ENCODE measurements around the gene FBRSL1. TPM values are rescaled to one million over a fixed set of nuclear protein-coding genes. Genes with fewer than 3 reads are reported as not detected.
A peak's percentile ranks its signal among the peaks of the same experiment; 100 is the strongest.

FBRSL1 gene
- total RNA-seq, 1 experiment from 2014 or later, result 45.3 TPM

DNA sequence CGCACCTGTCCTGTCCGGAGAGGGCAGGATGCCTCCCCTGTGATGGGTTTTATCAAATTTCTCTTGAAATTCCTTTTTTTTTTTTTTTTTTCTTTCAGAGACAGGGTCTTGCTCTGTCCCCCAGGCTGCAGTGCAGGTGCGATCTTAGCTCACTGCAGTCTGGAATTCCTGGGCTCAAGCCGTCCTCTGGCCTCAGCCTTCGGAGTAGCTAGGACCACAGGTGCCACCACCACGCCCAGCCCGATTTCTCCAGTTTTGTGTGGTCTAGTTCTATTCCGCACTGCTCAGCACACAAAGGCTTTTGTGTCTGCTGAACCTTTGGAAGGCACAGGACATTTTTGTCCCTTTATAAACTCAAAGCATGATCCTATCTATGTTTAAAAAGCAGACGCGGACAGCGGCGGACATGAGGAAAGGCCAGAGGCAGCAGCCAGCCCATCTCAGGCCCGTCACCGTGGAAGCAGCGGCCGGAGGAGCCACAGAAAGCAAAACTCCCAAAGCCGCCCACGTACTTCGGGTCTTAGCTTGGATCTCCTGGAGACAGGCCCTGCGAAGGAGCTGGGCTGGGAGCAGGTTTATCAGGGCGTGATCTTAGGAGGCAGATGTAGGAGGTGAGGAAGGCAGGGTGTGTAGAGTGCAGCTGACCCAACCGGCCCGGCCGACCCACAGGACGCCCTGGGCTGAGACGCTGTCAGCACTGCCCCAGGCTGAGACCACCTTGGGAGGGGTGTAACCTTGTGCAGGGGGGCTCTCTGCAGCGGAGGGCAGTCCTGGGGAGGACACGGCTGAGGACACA is 30.9 kb upstream of the FBRSL1 start:
- POLR2A ChIA-PET (ENCODE audit: unreplicated experiment), result no interaction called here
- no peaks in the 10 kb centered on the region for H3K79me2 ChIP-seq (ENCODE audit: low read length)
- intact Hi-C loops (cut with micrococcal nuclease), result no loop called here
- H3K9me2 ChIP-seq (replicated peaks; ENCODE audit: low read length), result no peaks in the 10 kb centered on the region
- no peak overlapping the region for H3K4me3 ChIP-seq (ENCODE audit: low read length)
- no peaks in the 10 kb centered on the region for H4K20me1 ChIP-seq (ENCODE audit: low read length)
- TF ChIP-seq EZH2phosphoT487 (IDR thresholded peaks at IDR 0.05; ENCODE audit: borderline replicate concordance, low read length), result no peak
- TF ChIP-seq EZH2 (IDR thresholded peaks at IDR 0.05; ENCODE audit: low read length, unreplicated experiment), result no peak
- TF ChIP-seq, protein P1, sequence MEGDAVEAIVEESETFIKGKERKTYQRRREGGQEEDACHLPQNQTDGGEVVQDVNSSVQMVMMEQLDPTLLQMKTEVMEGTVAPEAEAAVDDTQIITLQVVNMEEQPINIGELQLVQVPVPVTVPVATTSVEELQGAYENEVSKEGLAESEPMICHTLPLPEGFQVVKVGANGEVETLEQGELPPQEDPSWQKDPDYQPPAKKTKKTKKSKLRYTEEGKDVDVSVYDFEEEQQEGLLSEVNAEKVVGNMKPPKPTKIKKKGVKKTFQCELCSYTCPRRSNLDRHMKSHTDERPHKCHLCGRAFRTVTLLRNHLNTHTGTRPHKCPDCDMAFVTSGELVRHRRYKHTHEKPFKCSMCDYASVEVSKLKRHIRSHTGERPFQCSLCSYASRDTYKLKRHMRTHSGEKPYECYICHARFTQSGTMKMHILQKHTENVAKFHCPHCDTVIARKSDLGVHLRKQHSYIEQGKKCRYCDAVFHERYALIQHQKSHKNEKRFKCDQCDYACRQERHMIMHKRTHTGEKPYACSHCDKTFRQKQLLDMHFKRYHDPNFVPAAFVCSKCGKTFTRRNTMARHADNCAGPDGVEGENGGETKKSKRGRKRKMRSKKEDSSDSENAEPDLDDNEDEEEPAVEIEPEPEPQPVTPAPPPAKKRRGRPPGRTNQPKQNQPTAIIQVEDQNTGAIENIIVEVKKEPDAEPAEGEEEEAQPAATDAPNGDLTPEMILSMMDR (conservative IDR thresholded peaks at IDR 0.05; ENCODE audit: low read depth, low read length), result no peak
- no peak overlapping the region for H3K9ac ChIP-seq (ENCODE audit: low read length)
- no peaks in the 10 kb centered on the region for H3F3A ChIP-seq (ENCODE audit: low read length, unreplicated experiment)
- H3K36me3 ChIP-seq (ENCODE audit: low read depth, low read length), result no peaks in the 10 kb centered on the region
- ATAC-seq (no peak), DNase-seq (no peak)
- H2AFZ ChIP-seq (ENCODE audit: low read length), result no peak overlapping the region
- no peaks in the 10 kb centered on the region for H3K27me3 ChIP-seq (ENCODE audit: low read length)
- BruUV-seq (replicated peaks), result no TSS peak
- CTCF ChIA-PET, result no interaction called here
- H3K27ac ChIP-seq (ENCODE audit: low read length), result no peak overlapping the region
- no peaks in the 10 kb centered on the region for H3K9me3 ChIP-seq (ENCODE audit: low read length)
- H3K4me1 ChIP-seq (ENCODE audit: insufficient read depth, low read length), result peaks cover 2% of the 10 kb centered on the region
- no peak overlapping the region for H3K4me2 ChIP-seq (ENCODE audit: low read length)

DNA sequence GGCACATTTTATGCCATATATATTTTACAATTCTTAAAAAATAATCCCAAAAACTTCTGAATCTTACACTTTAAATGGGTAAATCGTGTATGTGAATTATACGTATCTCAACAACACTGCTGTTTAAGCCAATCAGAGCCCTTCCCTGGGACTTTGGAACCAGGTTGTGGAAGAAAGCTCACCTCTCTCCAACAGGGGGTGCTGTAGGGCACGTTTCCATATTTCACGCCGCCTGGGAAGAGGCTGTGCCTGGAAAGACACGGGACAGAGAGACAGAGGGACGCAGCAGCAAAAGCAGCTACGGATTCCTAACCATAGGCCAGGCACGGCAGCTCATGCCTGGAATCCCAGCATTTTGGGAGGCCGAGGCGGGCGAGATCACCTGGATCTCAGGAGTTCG is 29.4 kb upstream of the FBRSL1 start:
- H3K4me2 ChIP-seq (ENCODE audit: low read length), result no peak overlapping the region
- CTCF ChIA-PET, result interaction anchor here (0.7 kb wide), 1 partner anchor 14 kb away, joined by 3 read pairs; no protein-coding TSS in a partner anchor
- no peaks in the 10 kb centered on the region for H3K27me3 ChIP-seq (ENCODE audit: low read length)
- BruUV-seq (replicated peaks), result no TSS peak
- H3K27ac ChIP-seq (ENCODE audit: low read length), result no peak overlapping the region
- no peak for TF ChIP-seq EZH2 (IDR thresholded peaks at IDR 0.05; ENCODE audit: low read length, unreplicated experiment)
- TF ChIP-seq, protein P1 (conservative IDR thresholded peaks at IDR 0.05; ENCODE audit: low read depth, low read length), result peak; percentile 53
- H4K20me1 ChIP-seq (ENCODE audit: low read length), result no peaks in the 10 kb centered on the region
- H3K79me2 ChIP-seq (ENCODE audit: low read length), result no peaks in the 10 kb centered on the region
- H3K9ac ChIP-seq (ENCODE audit: low read length), result no peak overlapping the region
- no peak overlapping the region for H2AFZ ChIP-seq (ENCODE audit: low read length)
- no peaks in the 10 kb centered on the region for H3K4me1 ChIP-seq (ENCODE audit: insufficient read depth, low read length)
- H3K9me2 ChIP-seq (replicated peaks; ENCODE audit: low read length), result no peaks in the 10 kb centered on the region
- H3K4me3 ChIP-seq (ENCODE audit: low read length), result no peak overlapping the region
- DNase-seq, result peak; percentile 19
- no peaks in the 10 kb centered on the region for H3F3A ChIP-seq (ENCODE audit: low read length, unreplicated experiment)
- no peaks in the 10 kb centered on the region for H3K36me3 ChIP-seq (ENCODE audit: low read depth, low read length)
- H3K9me3 ChIP-seq (ENCODE audit: low read length), result no peaks in the 10 kb centered on the region
- ATAC-seq, result no peak
- POLR2A ChIA-PET (ENCODE audit: unreplicated experiment), result no interaction called here
- intact Hi-C loops (cut with micrococcal nuclease), result no loop called here

DNA sequence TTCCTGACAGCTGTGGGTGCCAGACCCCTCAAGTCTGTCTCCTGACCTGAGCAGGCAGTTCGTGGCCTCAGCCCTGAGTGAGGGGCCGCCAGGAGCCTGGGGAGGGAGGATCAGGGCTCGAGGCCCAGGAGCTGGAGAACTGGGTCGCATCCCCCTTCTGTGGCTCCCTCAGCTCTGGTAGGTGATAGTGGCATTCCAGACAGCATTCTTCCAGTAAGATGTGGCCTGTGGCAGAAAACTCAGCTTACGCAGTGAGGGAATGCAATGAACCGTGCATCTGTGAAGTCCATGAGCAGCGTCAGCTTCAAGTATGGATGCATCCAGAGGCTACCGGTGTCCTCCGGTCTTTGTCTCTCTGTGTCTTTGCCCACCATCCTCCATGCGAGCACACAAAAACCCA is 28.4 kb upstream of the FBRSL1 start:
- intact Hi-C loops (cut with micrococcal nuclease), result no loop called here
- POLR2A ChIA-PET (ENCODE audit: unreplicated experiment), result interaction anchor here (0.6 kb wide), 1 partner anchor 131 kb away, joined by 5 read pairs; no protein-coding TSS in a partner anchor
- ATAC-seq (no peak), DNase-seq (no peak)
- no peaks in the 10 kb centered on the region for H3K36me3 ChIP-seq (ENCODE audit: low read depth, low read length)
- no peaks in the 10 kb centered on the region for H3K79me2 ChIP-seq (ENCODE audit: low read length)
- no peak for TF ChIP-seq EZH2phosphoT487 (IDR thresholded peaks at IDR 0.05; ENCODE audit: borderline replicate concordance, low read length)
- TF ChIP-seq, protein P1 (conservative IDR thresholded peaks at IDR 0.05; ENCODE audit: low read depth, low read length), result no peak
- TF ChIP-seq EZH2 (IDR thresholded peaks at IDR 0.05; ENCODE audit: low read length, unreplicated experiment), result no peak
- no peaks in the 10 kb centered on the region for H4K20me1 ChIP-seq (ENCODE audit: low read length)
- H3K9ac ChIP-seq (ENCODE audit: low read length), result no peak overlapping the region
- no peaks in the 10 kb centered on the region for H3K27me3 ChIP-seq (ENCODE audit: low read length)
- CTCF ChIA-PET, result no interaction called here
- no peak overlapping the region for H3K27ac ChIP-seq (ENCODE audit: low read length)
- no peak overlapping the region for H2AFZ ChIP-seq (ENCODE audit: low read length)
- H3K4me2 ChIP-seq (ENCODE audit: low read length), result no peak overlapping the region
- H3K4me3 ChIP-seq (ENCODE audit: low read length), result no peak overlapping the region
- H3K4me1 ChIP-seq (ENCODE audit: insufficient read depth, low read length), result no peaks in the 10 kb centered on the region
- no peaks in the 10 kb centered on the region for H3K9me3 ChIP-seq (ENCODE audit: low read length)
- H3K9me2 ChIP-seq (replicated peaks; ENCODE audit: low read length), result no peaks in the 10 kb centered on the region
- no TSS peak for BruUV-seq (replicated peaks)
- no peaks in the 10 kb centered on the region for H3F3A ChIP-seq (ENCODE audit: low read length, unreplicated experiment)

Data from PC-3 (cell line).